GM12874 (cell line): ENCODE results near the gene ZNF701.
A peak's percentile ranks its signal among the peaks of the same experiment; 100 is the strongest.

ENCODE experiments used
- CTCF ChIP-seq: IDR thresholded peaks from 2 replicates; pipeline ENCODE4 v1.5.1; 2011; ENCODE audit warnings: low read depth, mild to moderate bottlenecking, control low read depth, low read length, moderate library complexity; ENCODE audit not compliant: insufficient read depth

The ZNF701 gene

GRCh38 chr19:52566588-52566987, 3.5 kb upstream of the ZNF701 start:
- TF ChIP-seq CTCF = no peak

GRCh38 chr19:52567921-52568320, 2.2 kb upstream of the ZNF701 start:
- no peak for TF ChIP-seq CTCF

- TF ChIP-seq CTCF = no peak
These were observed 14.8 kb downstream of the ZNF701 start for GRCh38 chr19:52584736-52585440.

- no peak for TF ChIP-seq CTCF
These were observed 15.5 kb downstream of the ZNF701 start for GRCh38 chr19:52585604-52586003.

- TF ChIP-seq CTCF = no peak
These were observed 20.6 kb downstream of the ZNF701 start for GRCh38 chr19:52590728-52591127.

- 0 out of 2 replicates have a peak, but pooled peaks have one; percentile 5 for TF ChIP-seq CTCF
These were observed 22.2 kb downstream of the ZNF701 start for GRCh38 chr19:52592301-52592700.

GRCh38 chr19:52599241-52599640, 29.2 kb downstream of the ZNF701 start:
- TF ChIP-seq CTCF = no peak
